Heart left ventricle (tissue), 16 donors: ENCODE measurements around the gene SH3GL3. TPM values are rescaled to one million over a fixed set of nuclear protein-coding genes. Genes with fewer than 3 reads are reported as not detected.

Experiments used
- ATAC-seq, 4 donors: fragments of 200-7000 bp; cut with Tn5 transposase; one replicate each; pipeline ENCODE4 v1.9.1; 2020 to 2022; ENCODE audit warnings: moderate library complexity in 4 of 4, mild to moderate bottlenecking in 3 of 4, moderate number of reproducible peaks in 1 of 4
- DNase-seq, 5 donors: peaks; one replicate each; pipeline ENCODE4 v3.0.0-alpha.2; 2020
- H3K27ac ChIP-seq, 12 donors: fragments of 200-600 bp; sonication (generic) in 4 of 12; one replicate each; pipeline versions ENCODE4 v1.5.0 to v1.8.0; 2016 to 2022; ENCODE audit warnings: mild to moderate bottlenecking in 2 of 12
- H3K27me3 ChIP-seq, 9 donors: fragments of 200-600 bp; sonication (generic) in 2 of 9; one replicate each; pipeline versions ENCODE4 v1.5.1 to v1.8.0; 2016 to 2022; ENCODE audit warnings: mild to moderate bottlenecking in 3 of 9
- H3K36me3 ChIP-seq, 9 donors: fragments of 200-600 bp; sonication (generic) in 2 of 9; one replicate each; pipeline versions ENCODE4 v1.5.0 to v1.8.0; 2018 to 2022; ENCODE audit warnings: mild to moderate bottlenecking in 2 of 9
- H3K4me1 ChIP-seq, 12 donors: fragments of 200-600 bp; sonication (generic) in 4 of 12; one replicate each; pipeline versions ENCODE4 v1.5.0 to v1.8.0; 2016 to 2022; ENCODE audit warnings: mild to moderate bottlenecking in 3 of 12
- H3K4me3 ChIP-seq, 12 donors: fragments of 200-600 bp; sonication (generic) in 4 of 12; one replicate each; pipeline versions ENCODE4 v1.5.0 to v1.8.0; 2017 to 2022; ENCODE audit warnings: mild to moderate bottlenecking in 9 of 12, moderate library complexity in 4 of 12
- H3K9me3 ChIP-seq, 12 donors: fragments of 200-600 bp; sonication (generic) in 4 of 12; one replicate each; pipeline versions ENCODE4 v1.5.0 to v1.8.0; 2016 to 2022; ENCODE audit warnings: mild to moderate bottlenecking in 1 of 12
- CTCF ChIP-seq, 12 donors: fragments of 200-600 bp; sonication (generic) in 4 of 12; IDR thresholded peaks; one replicate each; pipeline versions ENCODE4 v1.5.0 to v1.8.0; 2018 to 2022; ENCODE audit warnings: antibody characterized with exemption in 12 of 12, mild to moderate bottlenecking in 5 of 12
- POLR2A ChIP-seq, 2 donors: fragments of 450-650 bp; IDR thresholded peaks; one replicate each; pipeline ENCODE4 v1.6.1; 2017; ENCODE audit warnings: antibody characterized with exemption in 2 of 2, mild to moderate bottlenecking in 2 of 2, moderate library complexity in 2 of 2
- WGBS, 4 donors: extraction: QIAGEN DNeasy Blood & Tissue Kit in 2 of 4; methylation state at CpG; one replicate each; pipeline versions ENCODE4 v1.1.5 to v1.1.7; 2013 to 2018; 5-methylcytosine and 5-hydroxymethylcytosine counted together
- intact Hi-C, 10 donors: fragments of 100-400 bp; cut with DNase I; formaldehyde crosslinking; loops; one replicate each; pipeline versions ENCODE4 v1.11.1 to v1.14.2; 2022
- polyA plus RNA-seq, 2 donors: library from polyadenylated mRNA; stranded (reverse); fragments of 200-250 nt; gene quantifications; one replicate each; pipeline ENCODE4 v1.2.3, GENCODE V29; 2013
- total RNA-seq, 9 donors: library from RNA; depleted of rRNA in 2 of 9; stranded (reverse); fragments of >200 nt in 2 of 9; fragmentation: NEBNext Ultra II Directional in 3 of 9; extraction: Animal tissue kit (Norgen Biotek cat#: 25700) in 3 of 9; gene quantifications; one replicate each; pipeline versions ENCODE4 v1.1.0 to v1.2.4, GENCODE V29; 2016 to 2023
- donor health status: ischemic (EF 13 %, LVEDD 7.1; RV severe dilation, severe dysfunction).
- donor health status: healthy with polysubstance abuse.
- donor health status: DM: no; HTN: yes; CAD: no.
- donor health status: DM: no; HTN: no; CAD: no.
- donor health status: ischemic (EF 25% LVEDD 6.9; RV normal size, moderate dysfunction).
- donor health status: ischemic (EF 25% LVEDD 5.7; RV mildly dilated, moderate dysfunction).
- donor health status: healthy.
- donor health status: DM: yes; HTN: yes; CAD: no.
- donor health status: ischemic (EF 35%, LVEDD 5.7; RV mildly dilated, moderate dysfunction).
- donor health status: nonischemic (EF 11% LVEDD 7.7; RV severe dilation, severe dysfunction).
- donor health status: DM: yes; HTN: yes; CAD: no.
- donor health status: PGD.
- donor health status: ischemic (EF 29% LVEDD 5.4; RV normal size, mild dysfunction).
- donor health status: nonischemic (EF 23%, LVEDD 6.1; RV moderate dilation, normal function).

Gene SH3GL3
- total and polyA plus RNA-seq, 11 donors: 0.91 TPM; not detected in 10

- peak in 2 of 4 donors; percentile 51 to 53 for ATAC-seq
- intact Hi-C loops: loop anchor here (1.0 to 10.0 kb wide), 6 partner anchors 123 to 598 kb away; no protein-coding TSS in a partner anchor
- Histone ChIP-seq H3K27ac (no peak overlapping the region), H3K9me3 (no peaks in the 10 kb centered on the region), H3K36me3 (no peaks in the 10 kb centered on the region), H3K27me3 (peaks cover 0 to 28% (median 6%) of the 10 kb centered on the region in 9 donors), H3K4me1 (no peaks in the 10 kb centered on the region), H3K4me3 (no peak overlapping the region)
- no peak for DNase-seq
- 8 to 15% (median 9%) methylated on average over 6 of the region's 6 CpGs for WGBS, 4 donors
- TF ChIP-seq CTCF (IDR thresholded peaks at IDR 0.05) (peak in 11 of 12 donors; percentile 24 to 47 (median 37)), POLR2A (IDR thresholded peaks at IDR 0.05) (no peak)
Observed at GRCh38 chr15:83436513-83437158, 10.5 kb upstream of the SH3GL3 start.

- Histone ChIP-seq H3K9me3 (no peaks in the 10 kb centered on the region), H3K36me3 (no peaks in the 10 kb centered on the region), H3K4me3 (no peak overlapping the region), H3K27me3 (peaks cover 0 to 26% (median 9%) of the 10 kb centered on the region in 9 donors), H3K27ac (no peak overlapping the region), H3K4me1 (peaks cover 0 to 16% (median 8%) of the 10 kb centered on the region in 12 donors)
- no peak for ATAC-seq
- no peak for DNase-seq
- 84 to 93% (median 91%) methylated on average over 5 of the region's 5 CpGs for whole genome bisulfite sequencing, 4 donors
- TF ChIP-seq POLR2A (IDR thresholded peaks at IDR 0.05) (no peak), CTCF (IDR thresholded peaks at IDR 0.05) (no peak)
- intact Hi-C loops: loop anchor here in 2 of 10 donors (5.0 kb wide), 2 partner anchors 114 to 594 kb away; no protein-coding TSS in a partner anchor
Observed at GRCh38 chr15:83443076-83443847, 3.9 kb upstream of the SH3GL3 start.

- intact Hi-C loops: loop anchor here in 2 of 10 donors (5.0 kb wide), 2 partner anchors 112 to 592 kb away; no protein-coding TSS in a partner anchor
- no peak overlapping the region for H3K27ac ChIP-seq
- no peak for DNase-seq
- no peak for ATAC-seq
- no peaks in the 10 kb centered on the region for H3K9me3 ChIP-seq
- peaks cover 0 to 16% (median 8%) of the 10 kb centered on the region in 12 donors for H3K4me1 ChIP-seq
- peaks cover 0 to 37% (median 12%) of the 10 kb centered on the region in 9 donors for H3K27me3 ChIP-seq
- H3K36me3 ChIP-seq: no peaks in the 10 kb centered on the region
- H3K4me3 ChIP-seq: no peak overlapping the region
- TF ChIP-seq CTCF (IDR thresholded peaks at IDR 0.05): no peak
- TF ChIP-seq POLR2A (IDR thresholded peaks at IDR 0.05): no peak
Observed at GRCh38 chr15:83444936-83445335, 2.2 kb upstream of the SH3GL3 start.

- intact Hi-C loops: no loop called here
- no peaks in the 10 kb centered on the region for H3K9me3 ChIP-seq
- TF ChIP-seq CTCF (IDR thresholded peaks at IDR 0.05) (no peak), POLR2A (IDR thresholded peaks at IDR 0.05) (no peak)
- WGBS, 4 donors: 6 to 15% (median 12%) methylated on average over 5 of the region's 5 CpGs
- peak in 1 of 4 donors; percentile 36 for ATAC-seq
- DNase-seq: no peak
- no peak overlapping the region for H3K4me3 ChIP-seq
- H3K27me3 ChIP-seq: peaks cover 0 to 37% (median 12%) of the 10 kb centered on the region in 9 donors
- peaks cover 0 to 16% (median 8%) of the 10 kb centered on the region in 12 donors for H3K4me1 ChIP-seq
- H3K36me3 ChIP-seq: no peaks in the 10 kb centered on the region
- H3K27ac ChIP-seq: no peak overlapping the region
Observed at GRCh38 chr15:83445643-83446042, 1.5 kb upstream of the SH3GL3 start.
